Natural killer cell treated with Interleukin-12 subunit alpha and Interleukin-12 subunit beta and Interleukin-15 and Interleukin-18, amount 100 ng/mL, for 72 hours (primary cell): Measurements from ENCODE around the gene ZCCHC2. TPM values are rescaled to one million over a fixed set of nuclear protein-coding genes. Genes with fewer than 3 reads are reported as not detected.

ENCODE experiments used
- ATAC-seq, 2 donors: fragments of 150-1000 bp; cut with Tn5 transposase in 1 of 2; sonication (Bioruptor Pico), chemical (Tn5 transposase) in 1 of 2; 2 replicates each; pipeline ENCODE4 v1.10.0; 2021
- DNase-seq: peaks from one replicate; pipeline ENCODE4 v3.0.0; 2022; ENCODE audit warnings: low spot score
- H3K27ac Mint-ChIP-seq, 2 donors: 1 replicate in 1 of 2; 2 replicates in 1 of 2; pipeline ENCODE4 v1.8.0; 2022; ENCODE audit warnings: mixed read lengths in 2 of 2, mild to moderate bottlenecking in 1 of 2, moderate library complexity in 1 of 2
- H3K27me3 Mint-ChIP-seq, 2 donors: 1 replicate in 1 of 2; 2 replicates in 1 of 2; pipeline ENCODE4 v1.8.0; 2022; ENCODE audit warnings: mixed read lengths in 2 of 2
- H3K36me3 Mint-ChIP-seq: one replicate; pipeline ENCODE4 v1.8.0; 2022; ENCODE audit warnings: mixed read lengths
- H3K4me1 Mint-ChIP-seq, 2 donors: 1 replicate in 1 of 2; 2 replicates in 1 of 2; pipeline ENCODE4 v1.8.0; 2022; ENCODE audit warnings: low read depth in 2 of 2, mixed read lengths in 2 of 2, mild to moderate bottlenecking in 1 of 2
- H3K4me3 Mint-ChIP-seq: one replicate; pipeline ENCODE4 v1.8.0; 2022; ENCODE audit warnings: mixed read lengths
- H3K9me3 Mint-ChIP-seq: 2 replicates; pipeline ENCODE4 v1.8.0; 2022; ENCODE audit warnings: mixed read lengths
- total RNA-seq, 2 donors: library from RNA; stranded (reverse); gene quantifications; one replicate each; pipeline ENCODE4 v1.2.3, GENCODE V29; 2022

The ZCCHC2 gene
- total RNA-seq, 2 donors from 2014 or later, result 46.3 to 51.2 TPM

DNA sequence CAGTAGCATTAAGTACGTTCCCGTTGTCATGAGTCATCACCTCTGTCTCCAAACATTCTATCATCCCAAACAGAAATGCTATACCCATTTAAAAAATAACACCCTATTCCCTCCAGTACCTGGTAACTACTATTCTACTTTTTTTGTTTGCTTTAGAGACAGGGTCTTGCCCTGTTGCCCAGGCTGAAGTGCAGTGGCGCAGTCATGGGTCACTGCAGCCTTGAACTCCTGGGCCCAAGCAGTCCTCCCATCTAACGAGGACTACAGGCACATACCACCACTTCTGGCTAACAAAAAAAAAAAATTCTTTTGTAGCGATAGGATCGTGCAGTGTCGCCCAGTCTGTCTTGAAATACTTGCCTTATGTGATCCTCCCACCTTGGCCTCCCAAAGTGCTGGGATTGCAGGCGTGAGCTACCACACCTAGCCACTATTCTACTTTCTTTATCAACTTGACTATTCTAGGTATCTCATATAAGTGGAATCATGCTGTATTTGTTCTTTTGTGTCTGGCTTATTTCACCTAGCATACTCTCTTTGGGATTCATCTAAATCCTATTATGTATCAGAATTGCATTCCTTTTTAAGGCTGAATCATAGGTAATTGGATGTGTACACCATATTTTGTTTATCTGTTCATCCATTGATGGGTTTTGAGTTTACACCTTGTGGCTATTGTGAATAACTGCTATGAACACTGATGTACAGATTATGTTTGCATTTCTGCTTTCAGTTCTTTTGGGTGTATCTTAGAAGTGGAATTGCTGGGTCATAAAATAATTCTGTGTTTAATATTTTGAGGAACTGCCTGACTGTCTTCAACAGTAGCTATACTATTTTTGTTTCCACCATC, 14.4 kb downstream of the ZCCHC2 start:
- ATAC-seq, result no peak
- H3K4me3 Mint-ChIP-seq, result no peak overlapping the region
- no peak for DNase-seq
- H3K4me1 Mint-ChIP-seq, result peaks cover 31 to 40% of the 10 kb centered on the region in 2 donors
- H3K27me3 Mint-ChIP-seq, result no peaks in the 10 kb centered on the region
- peaks cover 9% of the 10 kb centered on the region for H3K36me3 Mint-ChIP-seq
- H3K27ac Mint-ChIP-seq, result no peak overlapping the region
- no peaks in the 10 kb centered on the region for H3K9me3 Mint-ChIP-seq

GRCh38 chr18:62537946-62538345, 15.1 kb downstream of the ZCCHC2 start:
- H3K4me1 Mint-ChIP-seq, result peaks cover 29 to 37% of the 10 kb centered on the region in 2 donors
- no peak overlapping the region for H3K27ac Mint-ChIP-seq
- no peak overlapping the region for H3K4me3 Mint-ChIP-seq
- peaks cover 13% of the 10 kb centered on the region for H3K36me3 Mint-ChIP-seq
- no peaks in the 10 kb centered on the region for H3K9me3 Mint-ChIP-seq
- no peaks in the 10 kb centered on the region for H3K27me3 Mint-ChIP-seq
- no peak for DNase-seq
- no peak for ATAC-seq

DNA sequence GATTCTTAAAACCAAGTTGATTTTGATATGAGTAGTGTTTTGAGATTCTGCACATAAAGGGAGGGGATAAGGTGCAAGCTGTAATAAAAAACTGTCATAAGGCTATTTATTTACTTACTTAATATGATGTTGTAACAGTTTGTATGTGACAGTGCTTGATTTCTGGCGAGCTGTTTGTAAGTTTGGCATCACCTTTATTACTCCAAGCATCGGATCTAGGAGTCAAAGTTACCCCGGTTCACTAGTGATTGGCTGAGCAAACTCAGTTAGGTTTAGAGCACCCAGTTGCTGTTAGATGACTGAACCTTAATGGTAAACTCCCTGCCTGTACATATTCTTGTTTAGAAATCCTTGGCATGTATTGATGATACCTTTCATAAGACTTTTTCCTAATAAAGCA, 16.1 kb downstream of the ZCCHC2 start:
- peaks cover 23% of the 10 kb centered on the region for H3K36me3 Mint-ChIP-seq
- no peak overlapping the region for H3K4me3 Mint-ChIP-seq
- no peaks in the 10 kb centered on the region for H3K9me3 Mint-ChIP-seq
- ATAC-seq (no peak), DNase-seq (no peak)
- peaks cover 29 to 44% of the 10 kb centered on the region in 2 donors for H3K4me1 Mint-ChIP-seq
- H3K27me3 Mint-ChIP-seq, result no peaks in the 10 kb centered on the region
- no peak overlapping the region for H3K27ac Mint-ChIP-seq

- H3K27ac Mint-ChIP-seq, result no peak overlapping the region
- ATAC-seq, result no peak
- no peaks in the 10 kb centered on the region for H3K27me3 Mint-ChIP-seq
- H3K4me3 Mint-ChIP-seq, result no peak overlapping the region
- peaks cover 24% of the 10 kb centered on the region for H3K36me3 Mint-ChIP-seq
- H3K4me1 Mint-ChIP-seq, result peaks cover 25 to 38% of the 10 kb centered on the region in 2 donors
- H3K9me3 Mint-ChIP-seq, result no peaks in the 10 kb centered on the region
- no peak for DNase-seq
Measured at GRCh38 chr18:62539284-62540165, 16.7 kb downstream of the ZCCHC2 start.

DNA sequence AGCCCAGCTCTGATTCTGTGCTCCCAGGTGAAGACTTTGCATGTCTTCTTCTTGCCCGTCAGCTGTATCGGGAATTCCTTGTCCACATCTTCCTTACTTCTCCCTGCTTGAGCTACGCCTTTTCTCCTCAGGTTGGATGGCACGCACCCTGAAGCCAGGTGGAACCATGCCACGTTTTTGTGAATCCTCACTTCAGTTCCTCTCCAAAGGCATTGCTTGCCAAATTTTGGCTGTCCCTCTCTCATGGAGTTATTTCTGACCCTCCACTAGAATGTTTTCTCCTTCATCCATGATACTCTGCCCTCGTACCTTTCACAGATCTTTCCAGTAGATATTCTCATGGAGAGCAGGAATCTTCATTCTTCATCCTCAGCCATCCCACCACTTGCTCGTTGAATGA, 20.2 kb downstream of the ZCCHC2 start:
- no peaks in the 10 kb centered on the region for H3K9me3 Mint-ChIP-seq
- no peaks in the 10 kb centered on the region for H3K27me3 Mint-ChIP-seq
- H3K36me3 Mint-ChIP-seq, result peaks cover 24% of the 10 kb centered on the region
- no peak overlapping the region for H3K4me3 Mint-ChIP-seq
- ATAC-seq (no peak), DNase-seq (no peak)
- H3K27ac Mint-ChIP-seq, result no peak overlapping the region
- H3K4me1 Mint-ChIP-seq, result peaks cover 6 to 12% of the 10 kb centered on the region in 2 donors

- no peak overlapping the region for H3K27ac Mint-ChIP-seq
- H3K36me3 Mint-ChIP-seq, result peaks cover 24% of the 10 kb centered on the region
- no peaks in the 10 kb centered on the region for H3K9me3 Mint-ChIP-seq
- DNase-seq, result no peak
- no peak overlapping the region for H3K4me3 Mint-ChIP-seq
- H3K4me1 Mint-ChIP-seq, result peaks cover 4 to 13% of the 10 kb centered on the region in 2 donors
- H3K27me3 Mint-ChIP-seq, result no peaks in the 10 kb centered on the region
- no peak for ATAC-seq
Measured at GRCh38 chr18:62545098-62545497, 22.3 kb downstream of the ZCCHC2 start.

GRCh38 chr18:62549755-62550154, 26.9 kb downstream of the ZCCHC2 start:
- Mint-ChIP-seq H3K4me3 (no peak overlapping the region), H3K9me3 (no peaks in the 10 kb centered on the region), H3K4me1 (peaks cover 11 to 31% of the 10 kb centered on the region in 2 donors), H3K36me3 (peaks cover 29% of the 10 kb centered on the region), H3K27me3 (no peaks in the 10 kb centered on the region), H3K27ac (no peak overlapping the region)
- ATAC-seq (no peak), DNase-seq (no peak)

DNA sequence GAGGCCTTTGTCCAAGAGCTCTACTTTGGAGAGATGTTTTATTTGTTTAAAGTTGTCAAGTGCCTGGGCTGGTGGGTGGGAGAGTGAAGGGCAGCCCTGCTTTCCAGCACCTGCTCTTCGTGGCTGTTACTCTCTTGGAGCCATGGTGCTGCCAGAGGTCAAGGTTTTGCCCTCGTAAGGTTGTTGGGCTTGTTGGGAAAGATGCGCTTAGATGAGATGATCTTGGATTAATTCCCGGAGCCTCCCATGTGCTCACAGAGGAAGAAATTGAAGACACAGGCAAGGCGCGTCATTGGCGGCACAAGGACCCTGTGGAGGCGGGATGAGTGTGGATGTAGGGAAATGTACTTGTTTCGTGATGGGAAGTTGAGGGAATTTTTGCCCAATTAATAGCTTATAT, 27.9 kb downstream of the ZCCHC2 start:
- DNase-seq (no peak), ATAC-seq (no peak)
- peaks cover 29% of the 10 kb centered on the region for H3K36me3 Mint-ChIP-seq
- H3K27ac Mint-ChIP-seq, result no peak overlapping the region
- no peak overlapping the region for H3K4me3 Mint-ChIP-seq
- no peaks in the 10 kb centered on the region for H3K27me3 Mint-ChIP-seq
- H3K9me3 Mint-ChIP-seq, result no peaks in the 10 kb centered on the region
- peaks cover 11 to 31% of the 10 kb centered on the region in 2 donors for H3K4me1 Mint-ChIP-seq

DNA sequence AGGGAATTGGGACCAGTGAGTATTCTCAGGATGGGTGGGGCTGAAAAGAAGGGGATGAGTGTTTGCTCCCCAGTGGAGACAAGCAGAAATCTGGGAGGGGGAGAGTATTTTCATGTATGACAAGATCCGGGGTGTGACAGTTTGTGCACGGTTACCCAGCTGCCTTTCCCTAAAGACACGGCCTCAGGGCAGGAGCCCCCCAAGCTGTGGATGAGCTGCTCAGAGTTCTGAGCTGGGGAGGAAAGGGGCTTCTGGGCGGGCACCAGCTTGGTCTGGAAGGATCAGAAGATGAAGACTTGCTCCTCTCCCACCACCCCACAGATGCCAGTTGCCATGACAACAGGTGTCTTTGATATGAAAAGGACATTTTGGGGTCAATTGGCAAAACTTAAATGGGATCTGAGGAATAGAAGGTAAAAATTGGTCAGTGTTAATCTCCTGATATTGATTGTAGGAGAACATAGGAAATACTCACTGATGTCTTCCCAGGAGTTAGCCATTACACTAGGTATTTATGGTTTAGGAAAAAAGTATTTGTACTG, 29.2 kb downstream of the ZCCHC2 start:
- Mint-ChIP-seq H3K27me3 (no peaks in the 10 kb centered on the region), H3K27ac (no peak overlapping the region), H3K4me1 (peaks cover 11 to 37% of the 10 kb centered on the region in 2 donors), H3K36me3 (peaks cover 40% of the 10 kb centered on the region), H3K4me3 (no peak overlapping the region), H3K9me3 (no peaks in the 10 kb centered on the region)
- ATAC-seq (no peak), DNase-seq (no peak)

GRCh38 chr18:62554061-62554815, 31.4 kb downstream of the ZCCHC2 start:
- DNase-seq (no peak), ATAC-seq (no peak)
- no peaks in the 10 kb centered on the region for H3K27me3 Mint-ChIP-seq
- peak overlapping the region; percentile 19 to 45 for H3K27ac Mint-ChIP-seq
- H3K36me3 Mint-ChIP-seq, result peaks cover 53% of the 10 kb centered on the region
- H3K4me1 Mint-ChIP-seq, result peaks cover 11 to 38% of the 10 kb centered on the region in 2 donors
- no peak overlapping the region for H3K4me3 Mint-ChIP-seq
- H3K9me3 Mint-ChIP-seq, result no peaks in the 10 kb centered on the region

DNA sequence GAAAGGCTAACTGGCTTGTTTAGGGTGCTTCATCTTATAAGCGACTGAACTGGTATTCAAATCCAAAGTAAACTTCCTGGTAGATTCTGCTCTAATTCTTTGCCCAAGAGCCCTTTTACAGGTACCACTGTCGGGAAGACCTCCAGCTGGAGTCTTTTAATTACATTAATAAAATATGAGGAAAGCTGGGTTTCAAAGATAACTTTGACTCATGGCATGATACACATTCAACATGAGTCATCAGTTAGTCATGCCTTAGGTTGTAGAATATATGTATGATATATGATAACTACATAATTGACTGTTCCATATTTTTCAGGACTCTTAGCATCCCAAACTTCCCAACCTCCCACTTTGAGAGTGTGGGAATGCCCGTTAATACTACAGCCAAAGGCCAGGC, 32.3 kb downstream of the ZCCHC2 start:
- DNase-seq (no peak), ATAC-seq (no peak)
- H3K4me1 Mint-ChIP-seq, result peaks cover 7 to 32% of the 10 kb centered on the region in 2 donors
- H3K9me3 Mint-ChIP-seq, result no peaks in the 10 kb centered on the region
- no peaks in the 10 kb centered on the region for H3K27me3 Mint-ChIP-seq
- H3K27ac Mint-ChIP-seq, result no peak overlapping the region
- H3K36me3 Mint-ChIP-seq, result peaks cover 53% of the 10 kb centered on the region
- H3K4me3 Mint-ChIP-seq, result no peak overlapping the region

GRCh38 chr18:62556397-62556796, 33.6 kb downstream of the ZCCHC2 start:
- Mint-ChIP-seq H3K9me3 (no peaks in the 10 kb centered on the region), H3K4me3 (no peak overlapping the region), H3K27me3 (no peaks in the 10 kb centered on the region), H3K36me3 (peaks cover 53% of the 10 kb centered on the region), H3K27ac (no peak overlapping the region), H3K4me1 (peaks cover 7 to 24% of the 10 kb centered on the region in 2 donors)
- no peak for ATAC-seq
- DNase-seq, result no peak

DNA sequence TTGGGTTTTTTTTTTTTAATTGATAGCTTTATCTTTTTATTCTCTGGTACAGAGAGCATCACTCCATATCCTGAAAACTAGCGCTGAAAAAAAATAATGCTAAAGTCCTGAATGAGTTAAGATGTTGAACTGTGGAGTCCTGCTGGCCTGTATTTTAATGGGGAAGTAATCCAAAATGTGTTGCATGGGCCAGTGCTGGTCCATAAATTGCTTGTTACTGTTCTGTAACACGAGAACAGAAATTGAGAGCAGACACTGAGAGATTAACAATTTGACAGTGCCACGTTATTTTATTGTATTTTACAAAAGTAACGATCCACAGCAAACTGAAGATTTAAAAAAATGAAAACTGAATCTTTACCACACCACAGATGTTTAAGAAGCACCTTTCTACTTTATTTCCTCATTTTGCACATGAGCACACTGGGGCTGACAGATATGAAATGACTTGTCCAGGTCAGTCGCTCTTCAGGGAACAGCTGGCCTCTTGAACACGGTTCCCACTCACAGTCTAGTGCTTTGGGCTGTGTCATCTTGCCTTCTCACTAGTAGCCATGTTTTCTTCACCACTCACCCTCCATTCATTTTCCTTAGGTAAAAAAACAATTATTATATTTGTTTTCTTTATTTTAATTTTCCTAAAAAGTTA, 35.3 kb downstream of the ZCCHC2 start:
- DNase-seq (no peak), ATAC-seq (no peak)
- peaks cover 57% of the 10 kb centered on the region for H3K36me3 Mint-ChIP-seq
- no peak overlapping the region for H3K4me3 Mint-ChIP-seq
- H3K27ac Mint-ChIP-seq, result no peak overlapping the region
- H3K4me1 Mint-ChIP-seq, result peaks cover 10 to 20% of the 10 kb centered on the region in 2 donors
- H3K27me3 Mint-ChIP-seq, result no peaks in the 10 kb centered on the region
- no peaks in the 10 kb centered on the region for H3K9me3 Mint-ChIP-seq
